ENCODE measurements around the gene VASP. TPM values are rescaled to one million over a fixed set of nuclear protein-coding genes. Genes with fewer than 3 reads are reported as not detected.

Gene VASP
- total RNA-seq, 1 donor from 2014 or later: 53.8 TPM

- peaks cover 2% of the 10 kb centered on the region for H3K36me3 Mint-ChIP-seq
- no peaks in the 10 kb centered on the region for H3K4me1 Mint-ChIP-seq
- H3K9me3 Mint-ChIP-seq: peaks cover 3% of the 10 kb centered on the region
- no peak overlapping the region for H3K27ac Mint-ChIP-seq
- no peaks in the 10 kb centered on the region for H3K27me3 Mint-ChIP-seq (ENCODE audit: low read depth)
- no peak overlapping the region for H3K4me3 Mint-ChIP-seq
- no peak for DNase-seq (ENCODE audit: low spot score in 2 of 2, unreplicated experiment in 2 of 2)
- no peak for TF ChIP-seq CTCF (IDR thresholded peaks at IDR 0.05; ENCODE audit: unreplicated experiment)
Measured at GRCh38 chr19:45568732-45569131, 61.5 kb downstream of the VASP start.

- no peak overlapping the region for H3K27ac Mint-ChIP-seq
- TF ChIP-seq CTCF (IDR thresholded peaks at IDR 0.05; ENCODE audit: unreplicated experiment): peak; percentile 52
- no peak overlapping the region for H3K4me3 Mint-ChIP-seq
Measured at GRCh38 chr19:45569619-45570421, 62.5 kb downstream of the VASP start.

GRCh38 chr19:45571457-45572220 lies 64.4 kb downstream of the VASP start:
- DNase-seq (ENCODE audit: low spot score in 2 of 2, unreplicated experiment in 2 of 2): no peak
- no peak overlapping the region for H3K27ac Mint-ChIP-seq
- no peaks in the 10 kb centered on the region for H3K27me3 Mint-ChIP-seq (ENCODE audit: low read depth)
- TF ChIP-seq CTCF (IDR thresholded peaks at IDR 0.05; ENCODE audit: unreplicated experiment): no peak
- peaks cover 1% of the 10 kb centered on the region for H3K4me1 Mint-ChIP-seq
- no peak overlapping the region for H3K4me3 Mint-ChIP-seq
- H3K36me3 Mint-ChIP-seq: peaks cover 2% of the 10 kb centered on the region
- peaks cover 3% of the 10 kb centered on the region for H3K9me3 Mint-ChIP-seq

More at GRCh38 chr19:45569619-45570421, 62.5 kb downstream of the VASP start:
- Mint-ChIP-seq H3K9me3 (peaks cover 3% of the 10 kb centered on the region), H3K27me3 (ENCODE audit: low read depth) (no peaks in the 10 kb centered on the region), H3K4me1 (no peaks in the 10 kb centered on the region), H3K36me3 (peaks cover 2% of the 10 kb centered on the region)
- no peak for DNase-seq (ENCODE audit: low spot score in 2 of 2, unreplicated experiment in 2 of 2)

GRCh38 chr19:45574526-45574925 lies 67.2 kb downstream of the VASP start:
- Mint-ChIP-seq H3K27ac (no peak overlapping the region), H3K4me3 (no peak overlapping the region), H3K36me3 (peaks cover 2% of the 10 kb centered on the region), H3K9me3 (peaks cover 3% of the 10 kb centered on the region), H3K27me3 (ENCODE audit: low read depth) (no peaks in the 10 kb centered on the region), H3K4me1 (peaks cover 20% of the 10 kb centered on the region)
- no peak for DNase-seq (ENCODE audit: low spot score in 2 of 2, unreplicated experiment in 2 of 2)
- TF ChIP-seq CTCF (IDR thresholded peaks at IDR 0.05; ENCODE audit: unreplicated experiment): no peak

- no peaks in the 10 kb centered on the region for H3K9me3 Mint-ChIP-seq
- H3K27me3 Mint-ChIP-seq (ENCODE audit: low read depth): no peaks in the 10 kb centered on the region
- DNase-seq (ENCODE audit: low spot score in 2 of 2, unreplicated experiment in 2 of 2): no peak
- H3K4me3 Mint-ChIP-seq: no peak overlapping the region
- no peaks in the 10 kb centered on the region for H3K36me3 Mint-ChIP-seq
- TF ChIP-seq CTCF (IDR thresholded peaks at IDR 0.05; ENCODE audit: unreplicated experiment): no peak
- H3K27ac Mint-ChIP-seq: no peak overlapping the region
- peaks cover 20% of the 10 kb centered on the region for H3K4me1 Mint-ChIP-seq
Measured at GRCh38 chr19:45575216-45575615, 67.9 kb downstream of the VASP start.

Other genes with a start within 250 kb of the VASP start
- not detected in 3 replicates for gene CKM, start 184.6 kb upstream of the VASP start, total RNA-seq
- gene KLC3, start 166.7 kb upstream of the VASP start, total RNA-seq: 6.4 to 8.0 TPM (median 6.9 TPM) in 3 replicates
- 62.7 to 64.4 TPM (median 64.1 TPM) in 3 replicates for gene ERCC2, start 136.9 kb upstream of the VASP start, total RNA-seq
- gene PPP1R13L, start 102.4 kb upstream of the VASP start, total RNA-seq: 58.0 to 64.0 TPM (median 58.7 TPM) in 3 replicates
- gene POLR1G, start 100.8 kb upstream of the VASP start, total RNA-seq: 6.7 to 7.5 TPM (median 6.7 TPM) in 3 replicates
- gene ERCC1, start 83.6 kb upstream of the VASP start, total RNA-seq: 92.8 to 100 TPM (median 96.4 TPM) in 3 replicates
- 272 to 287 TPM (median 278 TPM) in 3 replicates for gene FOSB, start 39.5 kb upstream of the VASP start, total RNA-seq
- gene RTN2, start 10.4 kb upstream of the VASP start, total RNA-seq: 15.2 to 18.1 TPM (median 16.7 TPM) in 3 replicates
- 0.38 to 0.60 TPM (median 0.59 TPM) in 3 replicates for gene PPM1N, start 9.0 kb upstream of the VASP start, total RNA-seq
- 11.6 to 13.3 TPM (median 11.8 TPM) in 3 replicates for gene OPA3, start 77.3 kb downstream of the VASP start, total RNA-seq
- 0.09 TPM in 1 of 3 replicates, not detected in the others for gene GPR4, start 94.7 kb downstream of the VASP start, total RNA-seq
- 33.8 to 36.9 TPM (median 34.2 TPM) in 3 replicates for gene EML2, start 131.9 kb downstream of the VASP start, total RNA-seq
- gene GIPR, start 160.7 kb downstream of the VASP start, total RNA-seq: 3.6 to 5.1 TPM (median 4.1 TPM) in 3 replicates
- gene SNRPD2, start 184.5 kb downstream of the VASP start, total RNA-seq: 440 to 462 TPM (median 461 TPM) in 3 replicates
- 8.0 to 10.6 TPM (median 9.1 TPM) in 3 replicates for gene QPCTL, start 185.2 kb downstream of the VASP start, total RNA-seq
- 30.6 to 37.3 TPM (median 36.6 TPM) in 3 replicates for gene FBXO46, start 223.4 kb downstream of the VASP start, total RNA-seq
- gene MEIOSIN, start 226.0 kb downstream of the VASP start, total RNA-seq: not detected in 3 replicates